B cell (primary cell): ENCODE results near the gene PLXNA1.

ENCODE experiments used
- EZH2 ChIP-seq: IDR thresholded peaks from 2 replicates; pipeline ENCODE4 v1.6.1; 2012; ENCODE audit warnings: borderline replicate concordance, low read depth, mild to moderate bottlenecking, moderate library complexity, low read length; ENCODE audit not compliant: insufficient read depth, poor library complexity, severe bottlenecking
- TF ChIP-seq, protein P1 (sequence below): fragments of 200-600 bp; IDR thresholded peaks from one replicate; pipeline ENCODE4 v1.8.0; 2022; ENCODE audit warnings: antibody characterized with exemption, mild to moderate bottlenecking

DNA sequence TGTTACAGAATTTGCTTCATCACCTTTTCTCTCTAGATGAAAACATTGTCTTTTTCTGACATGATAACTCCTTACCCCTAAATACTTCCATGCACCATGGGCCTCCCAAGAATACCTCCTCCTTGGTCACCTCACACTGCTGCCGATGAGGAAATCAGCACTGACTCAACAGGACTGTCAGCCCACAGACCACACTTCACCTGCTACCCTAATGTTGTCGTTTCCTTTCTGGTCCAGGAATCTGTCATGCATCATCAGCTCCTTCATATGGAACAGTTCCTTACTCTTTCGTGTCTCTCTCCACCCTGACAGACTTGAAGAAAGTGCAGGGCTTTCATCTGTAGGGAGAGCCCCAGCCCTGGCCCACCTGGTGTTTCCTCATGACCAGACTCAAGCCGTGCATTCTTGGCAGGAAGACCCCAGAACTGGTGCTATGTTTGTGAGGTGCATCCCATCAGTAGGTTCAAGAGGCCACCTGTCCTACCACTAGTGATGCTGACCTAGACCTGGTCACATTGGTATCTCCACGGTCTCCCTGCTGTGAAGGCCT lies 41.1 kb upstream of the PLXNA1 start:
- TF ChIP-seq EZH2, result no peak
- TF ChIP-seq, protein P1, sequence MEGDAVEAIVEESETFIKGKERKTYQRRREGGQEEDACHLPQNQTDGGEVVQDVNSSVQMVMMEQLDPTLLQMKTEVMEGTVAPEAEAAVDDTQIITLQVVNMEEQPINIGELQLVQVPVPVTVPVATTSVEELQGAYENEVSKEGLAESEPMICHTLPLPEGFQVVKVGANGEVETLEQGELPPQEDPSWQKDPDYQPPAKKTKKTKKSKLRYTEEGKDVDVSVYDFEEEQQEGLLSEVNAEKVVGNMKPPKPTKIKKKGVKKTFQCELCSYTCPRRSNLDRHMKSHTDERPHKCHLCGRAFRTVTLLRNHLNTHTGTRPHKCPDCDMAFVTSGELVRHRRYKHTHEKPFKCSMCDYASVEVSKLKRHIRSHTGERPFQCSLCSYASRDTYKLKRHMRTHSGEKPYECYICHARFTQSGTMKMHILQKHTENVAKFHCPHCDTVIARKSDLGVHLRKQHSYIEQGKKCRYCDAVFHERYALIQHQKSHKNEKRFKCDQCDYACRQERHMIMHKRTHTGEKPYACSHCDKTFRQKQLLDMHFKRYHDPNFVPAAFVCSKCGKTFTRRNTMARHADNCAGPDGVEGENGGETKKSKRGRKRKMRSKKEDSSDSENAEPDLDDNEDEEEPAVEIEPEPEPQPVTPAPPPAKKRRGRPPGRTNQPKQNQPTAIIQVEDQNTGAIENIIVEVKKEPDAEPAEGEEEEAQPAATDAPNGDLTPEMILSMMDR, result no peak
